ENCODE results near the gene BFSP2. TPM values are rescaled to one million over a fixed set of nuclear protein-coding genes. Genes with fewer than 3 reads are reported as not detected.

Gene BFSP2
- total and polyA plus RNA-seq, 2 donors (not counting 1 experiment from before 2014, with no cell fraction given), result 0.60 to 1.6 TPM

- peak; percentile 90 for DNase-seq
- CTCF ChIA-PET, result interaction anchor here (1.0 to 7.5 kb wide), 11 partner anchors 9 to 130 kb away, joined by 4 to 62 read pairs (median 11); partner anchors contain the start of gene CDV3
Observed at GRCh38 chr3:133448478-133449122, 48.7 kb downstream of the BFSP2 start.

GRCh38 chr3:133451309-133451708, 51.5 kb downstream of the BFSP2 start:
- intact Hi-C loops (cut with micrococcal nuclease), result no loop called here
- Histone ChIP-seq H3K9ac (ENCODE audit: low read length) (no peak overlapping the region), H3K79me2 (ENCODE audit: control insufficient read depth, insufficient read depth, low read length) (no peaks in the 10 kb centered on the region), H3K27ac (ENCODE audit: low read length in 2 of 2) (no peak overlapping the region), H4K20me1 (ENCODE audit: control insufficient read depth, insufficient read depth, low read length, poor library complexity, severe bottlenecking) (no peaks in the 10 kb centered on the region), H2AFZ (ENCODE audit: insufficient read depth, low read depth, low read length, poor library complexity, severe bottlenecking) (no peak overlapping the region), H3K4me1 (ENCODE audit: control insufficient read depth in 2 of 2, insufficient read depth in 2 of 2, low read length in 2 of 2) (peaks cover 35 to 37% of the 10 kb centered on the region in 2 donors), H3K4me3 (ENCODE audit: control extremely low read depth in 1 of 5, extremely low read depth in 1 of 5, insufficient read depth in 1 of 5, low read depth in 2 of 5, low read length in 4 of 5) (no peak overlapping the region), H3K4me2 (replicated peaks; ENCODE audit: low read depth, low read length, poor library complexity, severe bottlenecking) (no peak overlapping the region), H3K9me3 (ENCODE audit: control extremely low read depth in 1 of 3, control insufficient read depth in 2 of 3, insufficient read depth in 1 of 3, low read length in 2 of 3) (no peaks in the 10 kb centered on the region), H3K36me3 (replicated peaks in 1 of 2; ENCODE audit: control extremely low read depth in 1 of 2, control insufficient read depth in 1 of 2, extremely low read depth in 1 of 2, insufficient read depth in 2 of 2, low read length in 1 of 2) (no peaks in the 10 kb centered on the region), H3K27me3 (replicated peaks in 1 of 4; ENCODE audit: control extremely low read depth in 1 of 4, control insufficient read depth in 3 of 4, insufficient read depth in 4 of 4, low read length in 3 of 4) (peaks cover 0 to 26% (median 9%) of the 10 kb centered on the region in 4 experiments)
- Mint-ChIP-seq H3K4me3 (no peak overlapping the region), H3K9me3 (ENCODE audit: insufficient read depth) (no peaks in the 10 kb centered on the region), H3K27me3 (peaks cover 18% of the 10 kb centered on the region), H3K4me1 (peaks cover 40% of the 10 kb centered on the region), H3K27ac (no peak overlapping the region)
- CTCF ChIA-PET, result interaction anchor here (7.5 kb wide), 1 partner anchor 15 kb away, joined by 62 read pairs; no protein-coding TSS in a partner anchor
- TF ChIP-seq EZH2 (IDR thresholded peaks at IDR 0.05; ENCODE audit: borderline replicate concordance, insufficient read depth, low read depth, low read length, poor library complexity, severe bottlenecking), result no peak
- TF ChIP-seq, protein P1, sequence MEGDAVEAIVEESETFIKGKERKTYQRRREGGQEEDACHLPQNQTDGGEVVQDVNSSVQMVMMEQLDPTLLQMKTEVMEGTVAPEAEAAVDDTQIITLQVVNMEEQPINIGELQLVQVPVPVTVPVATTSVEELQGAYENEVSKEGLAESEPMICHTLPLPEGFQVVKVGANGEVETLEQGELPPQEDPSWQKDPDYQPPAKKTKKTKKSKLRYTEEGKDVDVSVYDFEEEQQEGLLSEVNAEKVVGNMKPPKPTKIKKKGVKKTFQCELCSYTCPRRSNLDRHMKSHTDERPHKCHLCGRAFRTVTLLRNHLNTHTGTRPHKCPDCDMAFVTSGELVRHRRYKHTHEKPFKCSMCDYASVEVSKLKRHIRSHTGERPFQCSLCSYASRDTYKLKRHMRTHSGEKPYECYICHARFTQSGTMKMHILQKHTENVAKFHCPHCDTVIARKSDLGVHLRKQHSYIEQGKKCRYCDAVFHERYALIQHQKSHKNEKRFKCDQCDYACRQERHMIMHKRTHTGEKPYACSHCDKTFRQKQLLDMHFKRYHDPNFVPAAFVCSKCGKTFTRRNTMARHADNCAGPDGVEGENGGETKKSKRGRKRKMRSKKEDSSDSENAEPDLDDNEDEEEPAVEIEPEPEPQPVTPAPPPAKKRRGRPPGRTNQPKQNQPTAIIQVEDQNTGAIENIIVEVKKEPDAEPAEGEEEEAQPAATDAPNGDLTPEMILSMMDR (IDR thresholded peaks at IDR 0.05), result no peak
- POLR2A ChIA-PET, result no interaction called here
- no CpG with 5 or more reads among the region's 3 CpGs for WGBS (ENCODE audit: insufficient coverage)
- ATAC-seq (ENCODE audit: low read depth) (no peak), DNase-seq (no peak)

More at GRCh38 chr3:133448478-133449122, 48.7 kb downstream of the BFSP2 start:
- H3K9ac ChIP-seq (ENCODE audit: low read length), result peak overlapping the region; percentile 35
- H3K27me3 ChIP-seq (replicated peaks in 1 of 4; ENCODE audit: control extremely low read depth in 1 of 4, control insufficient read depth in 3 of 4, insufficient read depth in 4 of 4, low read length in 3 of 4), result peaks cover 0 to 10% (median 5%) of the 10 kb centered on the region in 4 experiments
- intact Hi-C loops (cut with micrococcal nuclease), result loop anchor here (1.0 to 10.0 kb wide), 8 partner anchors 18 to 356 kb away; partner anchors contain the start of genes CDV3, SRPRB and TOPBP1
- peaks cover 35 to 41% of the 10 kb centered on the region in 2 donors for H3K4me1 ChIP-seq (ENCODE audit: control insufficient read depth in 2 of 2, insufficient read depth in 2 of 2, low read length in 2 of 2)
- H4K20me1 ChIP-seq (ENCODE audit: control insufficient read depth, insufficient read depth, low read length, poor library complexity, severe bottlenecking), result no peaks in the 10 kb centered on the region
- POLR2A ChIA-PET, result interaction anchor here (0.7 to 2.8 kb wide), 4 partner anchors 12 to 126 kb away, joined by 3 to 18 read pairs (median 4); partner anchors contain the start of gene CDV3
- peak overlapping the region; percentile 69 for H3K4me2 ChIP-seq (replicated peaks; ENCODE audit: low read depth, low read length, poor library complexity, severe bottlenecking)
- no peaks in the 10 kb centered on the region for H3K9me3 ChIP-seq (ENCODE audit: control extremely low read depth in 1 of 3, control insufficient read depth in 2 of 3, insufficient read depth in 1 of 3, low read length in 2 of 3)
- Mint-ChIP-seq H3K4me3 (peak overlapping the region; percentile 80), H3K9me3 (ENCODE audit: insufficient read depth) (no peaks in the 10 kb centered on the region), H3K27me3 (no peaks in the 10 kb centered on the region), H3K27ac (peak overlapping the region; percentile 90), H3K4me1 (peaks cover 49% of the 10 kb centered on the region)
- 24% methylated on average over 3 of the region's 4 CpGs for WGBS (ENCODE audit: insufficient coverage)
- TF ChIP-seq, protein P1 (IDR thresholded peaks at IDR 0.05), result no peak
- no peak for TF ChIP-seq EZH2 (IDR thresholded peaks at IDR 0.05; ENCODE audit: borderline replicate concordance, insufficient read depth, low read depth, low read length, poor library complexity, severe bottlenecking)
- H3K27ac ChIP-seq (ENCODE audit: low read length in 2 of 2), result peak overlapping the region; percentile 47 to 52
- no peaks in the 10 kb centered on the region for H3K79me2 ChIP-seq (ENCODE audit: control insufficient read depth, insufficient read depth, low read length)
- H3K4me3 ChIP-seq (ENCODE audit: control extremely low read depth in 1 of 5, extremely low read depth in 1 of 5, insufficient read depth in 1 of 5, low read depth in 2 of 5, low read length in 4 of 5), result no peak overlapping the region
- H2AFZ ChIP-seq (ENCODE audit: insufficient read depth, low read depth, low read length, poor library complexity, severe bottlenecking), result peak overlapping the region; percentile 20
- ATAC-seq (ENCODE audit: low read depth), result peak; percentile 88
- no peaks in the 10 kb centered on the region for H3K36me3 ChIP-seq (replicated peaks in 1 of 2; ENCODE audit: control extremely low read depth in 1 of 2, control insufficient read depth in 1 of 2, extremely low read depth in 1 of 2, insufficient read depth in 2 of 2, low read length in 1 of 2)
